ENCODE data around the gene GNAQ. TPM values are rescaled to one million over a fixed set of nuclear protein-coding genes. Genes with fewer than 3 reads are reported as not detected.

The GNAQ gene
- total RNA-seq, 2 donors from 2014 or later, result 15.8 to 22.1 TPM

DNA sequence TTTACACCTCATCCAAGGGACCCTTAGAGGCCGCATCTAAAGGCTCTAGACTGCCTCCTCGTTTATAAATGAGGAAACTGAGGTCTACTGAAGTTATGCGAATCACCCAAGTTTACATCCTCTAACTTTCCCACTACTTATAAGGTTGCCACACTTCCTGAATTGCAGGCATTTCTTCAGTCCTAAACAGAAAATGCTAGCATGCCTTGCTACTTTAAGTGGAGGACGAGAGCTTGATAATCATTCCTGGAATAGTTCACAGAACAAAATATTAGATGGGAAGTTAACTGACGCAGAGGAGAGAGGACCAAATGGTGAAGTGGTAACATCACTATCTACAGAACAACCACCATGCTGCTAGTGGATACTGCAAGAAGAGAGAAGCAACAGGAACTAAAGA, 85.8 kb downstream of the GNAQ start:
- H3K27me3 ChIP-seq, result no peaks in the 10 kb centered on the region

DNA sequence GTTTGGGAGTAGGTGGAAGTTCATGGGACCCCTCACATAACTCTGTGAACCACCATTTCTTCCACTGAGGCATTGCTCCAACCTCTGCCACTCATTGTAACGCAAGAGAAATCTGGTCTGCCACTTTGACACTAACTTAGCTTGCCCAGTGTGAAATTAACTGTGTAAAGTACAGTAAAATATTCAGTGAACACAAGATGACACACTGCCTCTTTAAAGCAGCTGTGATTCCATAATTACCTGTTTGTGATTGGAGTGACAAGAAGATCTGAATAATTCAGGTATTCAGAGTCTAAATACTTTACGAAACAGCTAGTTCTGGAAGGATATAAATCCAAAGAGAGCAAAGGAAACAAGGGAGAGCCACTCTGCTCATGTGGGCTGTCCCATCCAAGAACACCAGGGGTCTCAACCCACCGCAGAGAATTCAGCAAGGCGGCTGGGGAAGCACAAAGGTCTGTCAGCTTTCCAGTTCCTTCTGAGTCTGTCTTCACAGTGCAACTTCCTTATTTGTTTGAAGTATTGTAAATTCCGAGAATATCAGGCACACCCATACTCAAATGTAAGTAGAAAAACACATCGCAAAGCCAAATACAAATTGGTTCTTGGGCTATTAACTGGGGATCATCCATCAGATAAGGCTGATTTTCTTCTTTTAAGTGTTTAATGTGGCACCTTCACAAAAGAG, 86.9 kb downstream of the GNAQ start:
- intact Hi-C loops (cut with DNase I), result no loop called here
- peak in 1 of 4 donors; percentile 37 for DNase-seq
- H3K27ac ChIP-seq, result peak overlapping the region in 2 of 4 donors; percentile 11 to 33
- no peak for TF ChIP-seq POLR2A (IDR thresholded peaks at IDR 0.05)
- TF ChIP-seq, protein P1, sequence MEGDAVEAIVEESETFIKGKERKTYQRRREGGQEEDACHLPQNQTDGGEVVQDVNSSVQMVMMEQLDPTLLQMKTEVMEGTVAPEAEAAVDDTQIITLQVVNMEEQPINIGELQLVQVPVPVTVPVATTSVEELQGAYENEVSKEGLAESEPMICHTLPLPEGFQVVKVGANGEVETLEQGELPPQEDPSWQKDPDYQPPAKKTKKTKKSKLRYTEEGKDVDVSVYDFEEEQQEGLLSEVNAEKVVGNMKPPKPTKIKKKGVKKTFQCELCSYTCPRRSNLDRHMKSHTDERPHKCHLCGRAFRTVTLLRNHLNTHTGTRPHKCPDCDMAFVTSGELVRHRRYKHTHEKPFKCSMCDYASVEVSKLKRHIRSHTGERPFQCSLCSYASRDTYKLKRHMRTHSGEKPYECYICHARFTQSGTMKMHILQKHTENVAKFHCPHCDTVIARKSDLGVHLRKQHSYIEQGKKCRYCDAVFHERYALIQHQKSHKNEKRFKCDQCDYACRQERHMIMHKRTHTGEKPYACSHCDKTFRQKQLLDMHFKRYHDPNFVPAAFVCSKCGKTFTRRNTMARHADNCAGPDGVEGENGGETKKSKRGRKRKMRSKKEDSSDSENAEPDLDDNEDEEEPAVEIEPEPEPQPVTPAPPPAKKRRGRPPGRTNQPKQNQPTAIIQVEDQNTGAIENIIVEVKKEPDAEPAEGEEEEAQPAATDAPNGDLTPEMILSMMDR (IDR thresholded peaks at IDR 0.05), result no peak
- peaks cover 41% of the 10 kb centered on the region for H3K4me1 ChIP-seq
- no peaks in the 10 kb centered on the region for H3K36me3 ChIP-seq (replicated peaks in 1 of 2; ENCODE audit: insufficient read depth in 1 of 2, low read depth in 2 of 2)
- H3K9me3 ChIP-seq, result no peaks in the 10 kb centered on the region
- 65 to 66% methylated on average over 6 of the region's 6 CpGs for WGBS, 2 donors
- no peaks in the 10 kb centered on the region for H3K27me3 ChIP-seq
- H3K4me3 ChIP-seq, result no peak overlapping the region
- ATAC-seq, result no peak

More for the DNA sequence above, 85.8 kb downstream of the GNAQ start:
- peaks cover 43% of the 10 kb centered on the region for H3K4me1 ChIP-seq
- no peaks in the 10 kb centered on the region for H3K9me3 ChIP-seq
- no peaks in the 10 kb centered on the region for H3K36me3 ChIP-seq (replicated peaks in 1 of 2; ENCODE audit: insufficient read depth in 1 of 2, low read depth in 2 of 2)
- WGBS, 2 donors, result 61 to 67% methylated on average over 5 of the region's 5 CpGs
- intact Hi-C loops (cut with DNase I), result no loop called here
- DNase-seq (no peak), ATAC-seq (no peak)
- TF ChIP-seq, protein P1 (IDR thresholded peaks at IDR 0.05), result no peak
- H3K4me3 ChIP-seq, result no peak overlapping the region
- peak overlapping the region in 1 of 4 donors; percentile 32 for H3K27ac ChIP-seq

DNA sequence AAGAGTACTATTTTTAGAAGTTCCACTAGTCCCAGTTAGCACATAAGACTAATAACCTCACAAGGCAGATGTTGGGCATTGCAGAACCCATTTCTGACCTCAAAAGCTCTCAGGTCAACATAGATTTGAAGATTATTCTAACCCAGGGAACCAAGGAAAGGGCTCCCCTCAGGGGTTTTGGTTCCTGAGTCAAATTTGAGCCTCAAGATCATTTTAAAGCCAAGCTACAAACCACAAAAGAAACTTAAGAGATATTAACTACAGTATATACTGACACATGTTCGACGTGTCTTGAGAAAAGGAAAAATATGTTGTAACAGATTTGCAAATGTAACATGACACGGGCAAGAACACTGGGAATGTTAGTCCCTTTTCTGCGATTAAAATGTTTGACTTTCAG, 88.6 kb downstream of the GNAQ start:
- no peaks in the 10 kb centered on the region for H3K27me3 ChIP-seq
- no peak for DNase-seq
- no peaks in the 10 kb centered on the region for H3K36me3 ChIP-seq (replicated peaks in 1 of 2; ENCODE audit: insufficient read depth in 1 of 2, low read depth in 2 of 2)
- H3K4me1 ChIP-seq, result peaks cover 46% of the 10 kb centered on the region
- intact Hi-C loops (cut with DNase I), result no loop called here
- 47 to 64% methylated on average over 4 of the region's 4 CpGs for WGBS, 2 donors
- peak overlapping the region in 1 of 4 donors; percentile 6 for H3K27ac ChIP-seq
- TF ChIP-seq POLR2A (IDR thresholded peaks at IDR 0.05), result no peak
- TF ChIP-seq, protein P1 (IDR thresholded peaks at IDR 0.05), result no peak
- H3K4me3 ChIP-seq, result no peak overlapping the region
- no peaks in the 10 kb centered on the region for H3K9me3 ChIP-seq
- ATAC-seq, result no peak

DNA sequence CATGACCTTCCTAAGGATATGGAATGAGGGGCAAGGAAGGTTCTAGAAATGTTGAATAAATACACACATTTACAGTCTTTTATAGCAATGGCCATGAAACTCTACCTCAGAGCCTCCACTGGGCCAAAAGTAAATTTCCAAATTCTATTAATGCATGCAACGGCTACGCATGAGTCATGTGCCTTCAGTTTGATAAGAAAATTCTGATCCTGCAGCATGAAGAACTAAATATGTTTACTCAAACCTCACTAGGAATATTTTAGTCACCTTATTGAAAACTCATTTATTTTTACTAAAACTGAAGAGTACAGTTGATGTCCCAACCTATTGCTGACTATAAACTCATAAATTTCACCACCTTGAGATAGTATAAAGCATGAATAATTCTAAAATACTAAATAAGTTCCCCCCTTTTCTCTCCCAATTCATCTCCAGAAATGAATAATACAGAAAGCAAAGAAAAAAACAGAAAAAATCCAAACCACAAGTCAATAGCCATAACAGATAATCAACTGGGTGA, 92.4 kb downstream of the GNAQ start:
- intact Hi-C loops (cut with DNase I), result no loop called here
- TF ChIP-seq POLR2A (IDR thresholded peaks at IDR 0.05), result no peak
- TF ChIP-seq, protein P1 (IDR thresholded peaks at IDR 0.05), result no peak

DNA sequence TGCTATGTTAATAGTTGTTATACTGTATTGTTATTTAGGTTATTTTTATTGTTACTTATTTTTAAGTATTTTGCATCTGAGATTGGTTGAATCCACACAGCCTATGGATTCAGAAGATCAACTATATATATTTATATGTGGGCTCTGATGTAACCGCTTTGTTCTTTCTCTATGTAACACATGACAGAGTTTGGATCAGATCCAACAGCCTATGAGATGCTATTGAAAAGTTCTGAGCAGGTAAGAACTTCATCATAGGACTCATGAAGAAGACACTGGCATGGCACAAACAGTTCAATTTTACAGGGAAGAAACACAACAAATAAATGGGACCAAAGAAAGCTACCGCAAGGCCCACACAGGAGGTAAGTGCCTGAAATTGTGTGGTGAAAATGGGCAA, 93.4 kb downstream of the GNAQ start:
- Histone ChIP-seq H3K36me3 (replicated peaks in 1 of 2; ENCODE audit: insufficient read depth in 1 of 2, low read depth in 2 of 2) (no peaks in the 10 kb centered on the region), H3K9me3 (no peaks in the 10 kb centered on the region), H3K27me3 (no peaks in the 10 kb centered on the region), H3K4me1 (peaks cover 12% of the 10 kb centered on the region), H3K4me3 (no peak overlapping the region), H3K27ac (no peak overlapping the region)
- WGBS, 2 donors, result 95 to 98% methylated on average over 2 of the region's 2 CpGs
- intact Hi-C loops (cut with DNase I), result no loop called here
- ATAC-seq, result no peak
- TF ChIP-seq, protein P1 (IDR thresholded peaks at IDR 0.05), result no peak
- no peak for TF ChIP-seq POLR2A (IDR thresholded peaks at IDR 0.05)
- DNase-seq, result no peak

More for the DNA sequence above, 92.4 kb downstream of the GNAQ start:
- Histone ChIP-seq H3K4me3 (no peak overlapping the region), H3K36me3 (replicated peaks in 1 of 2; ENCODE audit: insufficient read depth in 1 of 2, low read depth in 2 of 2) (no peaks in the 10 kb centered on the region), H3K27me3 (no peaks in the 10 kb centered on the region), H3K4me1 (peaks cover 12% of the 10 kb centered on the region), H3K9me3 (no peaks in the 10 kb centered on the region), H3K27ac (no peak overlapping the region)
- ATAC-seq (no peak), DNase-seq (no peak)
- WGBS, 2 donors, result 24% methylated on average over 2 of the region's 2 CpGs

All from body of pancreas (tissue), 4 donors.